ENCODE data around the gene SLC31A1. TPM values are rescaled to one million over a fixed set of nuclear protein-coding genes. Genes with fewer than 3 reads are reported as not detected.
A peak's percentile ranks its signal among the peaks of the same experiment; 100 is the strongest.

The SLC31A1 gene
- total and polyA plus RNA-seq, 2 of the 13 experiments (the other 11 are each of a cell fraction or from before 2014, with no cell fraction given) = 62.9 to 70.0 TPM

DNA sequence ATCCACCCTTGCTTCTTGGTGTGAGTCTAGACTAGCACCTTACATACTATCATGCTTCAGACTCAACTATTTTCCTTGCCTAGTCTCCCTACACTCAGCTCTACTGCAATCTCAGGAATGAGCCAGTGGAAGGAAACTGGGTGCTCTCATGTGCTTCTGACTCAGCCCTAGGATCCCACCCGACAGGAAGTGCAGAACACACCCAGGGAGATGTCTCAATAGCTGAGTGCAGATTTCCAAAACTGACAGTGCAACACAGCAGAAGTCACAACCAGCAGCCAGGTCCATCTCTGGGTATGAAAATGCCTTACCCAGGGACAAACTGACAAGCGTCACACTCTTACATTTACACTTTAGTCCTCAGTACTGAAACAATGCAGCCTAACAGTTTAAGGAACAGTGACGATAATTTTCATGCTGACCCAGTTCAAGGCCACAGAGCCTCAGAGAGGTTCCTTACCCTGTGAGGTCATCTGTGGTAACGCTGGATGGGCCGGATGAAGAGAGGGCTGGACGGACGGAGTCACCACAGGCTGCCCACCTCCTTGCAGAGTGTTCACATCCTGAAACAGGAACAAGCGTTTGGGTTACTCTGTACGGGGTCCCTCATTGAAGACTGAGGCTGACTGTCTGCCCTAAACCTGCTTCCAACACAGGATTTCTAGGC, 33.3 kb upstream of the SLC31A1 start:
- TF ChIP-seq FOSL2 (CRISPR knock-in tag; IDR thresholded peaks at IDR 0.05) (0 out of 2 replicates have a peak, but pooled peaks have one; percentile 22), SMARCC2 (IDR thresholded peaks at IDR 0.05) (no peak)
- no TSS peak for BruUV-seq (replicated peaks)

GRCh38 chr9:113192455-113192854, 28.9 kb upstream of the SLC31A1 start:
- FAIRE-seq (no peak), ATAC-seq (no peak)
- TF ChIP-seq ARID2 (CRISPR knock-in tag; IDR thresholded peaks at IDR 0.05; ENCODE audit: borderline replicate concordance) (no peak), AKAP8 (CRISPR knock-in tag; IDR thresholded peaks at IDR 0.05) (no peak), NFKBIZ (CRISPR knock-in tag; IDR thresholded peaks at IDR 0.05) (no peak), ZNF747 (CRISPR knock-in tag; IDR thresholded peaks at IDR 0.05; ENCODE audit: borderline replicate concordance) (no peak), ZNF382 (CRISPR knock-in tag; IDR thresholded peaks at IDR 0.05; ENCODE audit: borderline replicate concordance) (no peak), CENPX (CRISPR knock-in tag; IDR thresholded peaks at IDR 0.05) (no peak), ZNF720 (CRISPR knock-in tag; IDR thresholded peaks at IDR 0.05) (no peak), HOXA9 (CRISPR knock-in tag; IDR thresholded peaks at IDR 0.05; ENCODE audit: borderline replicate concordance) (no peak)
- TF ChIP-seq, protein P1, sequence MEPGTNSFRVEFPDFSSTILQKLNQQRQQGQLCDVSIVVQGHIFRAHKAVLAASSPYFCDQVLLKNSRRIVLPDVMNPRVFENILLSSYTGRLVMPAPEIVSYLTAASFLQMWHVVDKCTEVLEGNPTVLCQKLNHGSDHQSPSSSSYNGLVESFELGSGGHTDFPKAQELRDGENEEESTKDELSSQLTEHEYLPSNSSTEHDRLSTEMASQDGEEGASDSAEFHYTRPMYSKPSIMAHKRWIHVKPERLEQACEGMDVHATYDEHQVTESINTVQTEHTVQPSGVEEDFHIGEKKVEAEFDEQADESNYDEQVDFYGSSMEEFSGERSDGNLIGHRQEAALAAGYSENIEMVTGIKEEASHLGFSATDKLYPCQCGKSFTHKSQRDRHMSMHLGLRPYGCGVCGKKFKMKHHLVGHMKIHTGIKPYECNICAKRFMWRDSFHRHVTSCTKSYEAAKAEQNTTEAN (CRISPR knock-in tag; conservative IDR thresholded peaks at IDR 0.05) = no peak
- TF ChIP-seq, protein P2, sequence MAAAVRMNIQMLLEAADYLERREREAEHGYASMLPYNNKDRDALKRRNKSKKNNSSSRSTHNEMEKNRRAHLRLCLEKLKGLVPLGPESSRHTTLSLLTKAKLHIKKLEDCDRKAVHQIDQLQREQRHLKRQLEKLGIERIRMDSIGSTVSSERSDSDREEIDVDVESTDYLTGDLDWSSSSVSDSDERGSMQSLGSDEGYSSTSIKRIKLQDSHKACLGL (CRISPR knock-in tag; IDR thresholded peaks at IDR 0.05) = no peak
- TF ChIP-seq, protein P3, sequence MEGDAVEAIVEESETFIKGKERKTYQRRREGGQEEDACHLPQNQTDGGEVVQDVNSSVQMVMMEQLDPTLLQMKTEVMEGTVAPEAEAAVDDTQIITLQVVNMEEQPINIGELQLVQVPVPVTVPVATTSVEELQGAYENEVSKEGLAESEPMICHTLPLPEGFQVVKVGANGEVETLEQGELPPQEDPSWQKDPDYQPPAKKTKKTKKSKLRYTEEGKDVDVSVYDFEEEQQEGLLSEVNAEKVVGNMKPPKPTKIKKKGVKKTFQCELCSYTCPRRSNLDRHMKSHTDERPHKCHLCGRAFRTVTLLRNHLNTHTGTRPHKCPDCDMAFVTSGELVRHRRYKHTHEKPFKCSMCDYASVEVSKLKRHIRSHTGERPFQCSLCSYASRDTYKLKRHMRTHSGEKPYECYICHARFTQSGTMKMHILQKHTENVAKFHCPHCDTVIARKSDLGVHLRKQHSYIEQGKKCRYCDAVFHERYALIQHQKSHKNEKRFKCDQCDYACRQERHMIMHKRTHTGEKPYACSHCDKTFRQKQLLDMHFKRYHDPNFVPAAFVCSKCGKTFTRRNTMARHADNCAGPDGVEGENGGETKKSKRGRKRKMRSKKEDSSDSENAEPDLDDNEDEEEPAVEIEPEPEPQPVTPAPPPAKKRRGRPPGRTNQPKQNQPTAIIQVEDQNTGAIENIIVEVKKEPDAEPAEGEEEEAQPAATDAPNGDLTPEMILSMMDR (CRISPR knock-in tag; IDR thresholded peaks at IDR 0.05) = no peak
- TF ChIP-seq, protein P4, sequence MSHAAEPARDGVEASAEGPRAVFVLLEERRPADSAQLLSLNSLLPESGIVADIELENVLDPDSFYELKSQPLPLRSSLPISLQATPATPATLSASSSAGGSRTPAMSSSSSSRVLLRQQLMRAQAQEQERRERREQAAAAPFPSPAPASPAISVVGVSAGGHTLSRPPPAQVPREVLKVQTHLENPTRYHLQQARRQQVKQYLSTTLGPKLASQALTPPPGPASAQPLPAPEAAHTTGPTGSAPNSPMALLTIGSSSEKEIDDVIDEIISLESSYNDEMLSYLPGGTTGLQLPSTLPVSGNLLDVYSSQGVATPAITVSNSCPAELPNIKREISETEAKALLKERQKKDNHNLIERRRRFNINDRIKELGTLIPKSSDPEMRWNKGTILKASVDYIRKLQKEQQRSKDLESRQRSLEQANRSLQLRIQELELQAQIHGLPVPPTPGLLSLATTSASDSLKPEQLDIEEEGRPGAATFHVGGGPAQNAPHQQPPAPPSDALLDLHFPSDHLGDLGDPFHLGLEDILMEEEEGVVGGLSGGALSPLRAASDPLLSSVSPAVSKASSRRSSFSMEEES (CRISPR knock-in tag; IDR thresholded peaks at IDR 0.05) = no peak

More for the DNA sequence above, 33.3 kb upstream of the SLC31A1 start:
- in situ Hi-C loops (cut with HindIII; ENCODE audit: extremely low pct_ligation_motif_present, low pct_unique_long_range_greater_than_20kb) (no loop called here), intact Hi-C loops (cut with micrococcal nuclease; ENCODE audit: unreplicated experiment) (no loop called here)
- Histone ChIP-seq H3K4me2 (ENCODE audit: low read depth, low read length) (no peak overlapping the region), H3K79me2 (ENCODE audit: insufficient read depth, low read length) (no peaks in the 10 kb centered on the region), H3K4me3 (replicated peaks in 1 of 3; ENCODE audit: insufficient read depth in 1 of 3, low read depth in 2 of 3, low read length in 3 of 3) (no peak overlapping the region), H3K4me1 (ENCODE audit: insufficient read depth, low read length) (no peaks in the 10 kb centered on the region), H3K27me3 (ENCODE audit: control insufficient read depth in 1 of 2, insufficient read depth in 2 of 2, low read length in 2 of 2) (no peaks in the 10 kb centered on the region), H3K27ac (ENCODE audit: extremely low read length, insufficient read depth, low read length) (no peak overlapping the region), H4K20me1 (ENCODE audit: insufficient read depth, low read length) (no peaks in the 10 kb centered on the region), H3K9ac (ENCODE audit: insufficient read depth, low read depth, low read length) (no peak overlapping the region), H3K9me3 (ENCODE audit: low read length) (no peaks in the 10 kb centered on the region), H2AFZ (ENCODE audit: low read length) (no peak overlapping the region), H3K36me3 (replicated peaks in 1 of 2; ENCODE audit: control insufficient read depth in 1 of 2, insufficient read depth in 2 of 2, low read length in 2 of 2) (peaks cover 14 to 73% of the 10 kb centered on the region in 2 experiments)
- peak; percentile 4 for DNase-seq (ENCODE audit: low spot score)
- 93% methylated on average over 9 of the region's 9 CpGs for WGBS (ENCODE audit: low lambda C conversion rate)
- ChIA-PET POLR2A (no interaction called here), CTCF (ENCODE audit: low intra/inter-chr PET ratio, low total read pairs) (no interaction called here)
- no peak for FAIRE-seq
- no peak for ATAC-seq

More at GRCh38 chr9:113192455-113192854, 28.9 kb upstream of the SLC31A1 start:
- in situ Hi-C loops (cut with HindIII; ENCODE audit: extremely low pct_ligation_motif_present, low pct_unique_long_range_greater_than_20kb) = no loop called here
- peaks cover 12 to 53% of the 10 kb centered on the region in 2 experiments for H3K36me3 ChIP-seq (replicated peaks in 1 of 2; ENCODE audit: control insufficient read depth in 1 of 2, insufficient read depth in 2 of 2, low read length in 2 of 2)
- 96% methylated on average over 2 of the region's 2 CpGs for WGBS (ENCODE audit: low lambda C conversion rate)
- no TSS peak for BruUV-seq (replicated peaks)
- no peak overlapping the region for H3K9ac ChIP-seq (ENCODE audit: insufficient read depth, low read depth, low read length)
- ChIA-PET POLR2A (no interaction called here), CTCF (ENCODE audit: low intra/inter-chr PET ratio, low total read pairs) (no interaction called here)
- no peak for DNase-seq (ENCODE audit: low spot score)
- H3K79me2 ChIP-seq (ENCODE audit: insufficient read depth, low read length) = no peaks in the 10 kb centered on the region
- H2AFZ ChIP-seq (ENCODE audit: low read length) = no peak overlapping the region
- no peaks in the 10 kb centered on the region for H3K27me3 ChIP-seq (ENCODE audit: control insufficient read depth in 1 of 2, insufficient read depth in 2 of 2, low read length in 2 of 2)
- no peaks in the 10 kb centered on the region for H3K4me1 ChIP-seq (ENCODE audit: insufficient read depth, low read length)
- H4K20me1 ChIP-seq (ENCODE audit: insufficient read depth, low read length) = no peaks in the 10 kb centered on the region
- H3K4me2 ChIP-seq (ENCODE audit: low read depth, low read length) = no peak overlapping the region
- no peak overlapping the region for H3K27ac ChIP-seq (ENCODE audit: extremely low read length, insufficient read depth, low read length)
- intact Hi-C loops (cut with micrococcal nuclease; ENCODE audit: unreplicated experiment) = no loop called here
- no peak overlapping the region for H3K4me3 ChIP-seq (replicated peaks in 1 of 3; ENCODE audit: insufficient read depth in 1 of 3, low read depth in 2 of 3, low read length in 3 of 3)
- no peaks in the 10 kb centered on the region for H3K9me3 ChIP-seq (ENCODE audit: low read length)

All from HepG2 (cell line).